ENCODE data around the gene MAG.

The MAG gene

DNA sequence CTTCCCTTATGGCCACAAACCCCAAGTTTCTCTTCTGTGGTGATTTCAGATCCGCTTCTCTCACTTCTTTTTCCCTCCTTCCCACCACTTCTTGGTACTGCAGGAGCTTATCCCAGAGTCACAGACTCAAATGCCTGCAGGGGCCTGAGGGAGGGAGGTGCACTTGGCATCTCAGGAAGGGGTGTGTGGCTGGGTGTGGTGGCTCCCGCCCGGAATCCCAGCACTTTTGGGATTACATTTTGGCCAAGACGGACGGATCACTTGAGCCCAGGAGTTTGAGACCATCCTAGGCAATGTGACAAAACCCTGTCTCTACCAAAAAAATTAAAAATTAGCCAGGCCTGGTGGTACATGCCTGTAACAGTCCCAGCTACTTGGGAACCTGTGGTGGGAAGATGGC, 17.6 kb upstream of the MAG start:
- H3K4me3 ChIP-seq (ENCODE audit: low read length): no peak overlapping the region
- no peak for DNase-seq (ENCODE audit: low read depth)
- TF ChIP-seq, protein P1, sequence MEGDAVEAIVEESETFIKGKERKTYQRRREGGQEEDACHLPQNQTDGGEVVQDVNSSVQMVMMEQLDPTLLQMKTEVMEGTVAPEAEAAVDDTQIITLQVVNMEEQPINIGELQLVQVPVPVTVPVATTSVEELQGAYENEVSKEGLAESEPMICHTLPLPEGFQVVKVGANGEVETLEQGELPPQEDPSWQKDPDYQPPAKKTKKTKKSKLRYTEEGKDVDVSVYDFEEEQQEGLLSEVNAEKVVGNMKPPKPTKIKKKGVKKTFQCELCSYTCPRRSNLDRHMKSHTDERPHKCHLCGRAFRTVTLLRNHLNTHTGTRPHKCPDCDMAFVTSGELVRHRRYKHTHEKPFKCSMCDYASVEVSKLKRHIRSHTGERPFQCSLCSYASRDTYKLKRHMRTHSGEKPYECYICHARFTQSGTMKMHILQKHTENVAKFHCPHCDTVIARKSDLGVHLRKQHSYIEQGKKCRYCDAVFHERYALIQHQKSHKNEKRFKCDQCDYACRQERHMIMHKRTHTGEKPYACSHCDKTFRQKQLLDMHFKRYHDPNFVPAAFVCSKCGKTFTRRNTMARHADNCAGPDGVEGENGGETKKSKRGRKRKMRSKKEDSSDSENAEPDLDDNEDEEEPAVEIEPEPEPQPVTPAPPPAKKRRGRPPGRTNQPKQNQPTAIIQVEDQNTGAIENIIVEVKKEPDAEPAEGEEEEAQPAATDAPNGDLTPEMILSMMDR (IDR thresholded peaks at IDR 0.05; ENCODE audit: insufficient read depth, low read depth, low read length, missing control alignments): no peak

- TF ChIP-seq, protein P1 (IDR thresholded peaks at IDR 0.05; ENCODE audit: insufficient read depth, low read depth, low read length, missing control alignments): no peak
- H3K4me3 ChIP-seq (ENCODE audit: low read length): no peak overlapping the region
- DNase-seq (ENCODE audit: low read depth): no peak
Observed at GRCh38 chr19:35276706-35277281, 15.2 kb upstream of the MAG start.

DNA sequence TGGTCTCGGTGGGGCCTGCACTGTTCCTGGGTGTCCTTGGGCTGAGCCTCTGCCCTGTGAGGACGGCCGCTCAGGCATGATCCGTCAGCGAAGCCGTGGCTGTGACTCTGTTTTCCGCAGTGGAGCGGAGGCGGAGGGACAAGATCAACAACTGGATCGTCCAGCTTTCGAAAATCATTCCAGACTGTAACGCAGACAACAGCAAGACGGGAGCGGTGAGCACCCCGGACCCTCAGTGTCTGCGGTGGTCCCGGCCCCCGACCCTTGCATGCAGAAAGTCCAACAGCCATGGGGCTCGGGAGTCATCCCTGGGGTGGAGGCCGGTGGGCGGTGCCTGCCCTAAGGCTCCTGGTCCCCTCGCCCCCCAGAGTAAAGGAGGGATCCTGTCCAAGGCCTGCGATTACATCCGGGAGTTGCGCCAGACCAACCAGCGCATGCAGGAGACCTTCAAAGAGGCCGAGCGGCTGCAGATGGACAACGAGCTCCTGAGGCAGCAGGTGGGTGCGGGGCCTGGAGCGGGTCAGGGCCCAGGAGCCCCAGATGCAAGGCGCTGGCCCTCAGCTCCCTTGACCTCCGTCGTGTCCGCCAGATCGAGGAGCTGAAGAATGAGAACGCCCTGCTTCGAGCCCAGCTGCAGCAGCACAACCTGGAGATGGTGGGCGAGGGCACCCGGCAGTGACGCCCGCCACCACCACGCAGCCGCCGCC, 13.2 kb upstream of the MAG start:
- no peak overlapping the region for H3K4me3 ChIP-seq (ENCODE audit: low read length)
- TF ChIP-seq, protein P1 (IDR thresholded peaks at IDR 0.05; ENCODE audit: insufficient read depth, low read depth, low read length, missing control alignments): no peak
- no peak for DNase-seq (ENCODE audit: low read depth)

- no peak overlapping the region for H3K4me3 ChIP-seq (ENCODE audit: low read length)
- DNase-seq (ENCODE audit: low read depth): no peak
- TF ChIP-seq, protein P1 (IDR thresholded peaks at IDR 0.05; ENCODE audit: insufficient read depth, low read depth, low read length, missing control alignments): no peak
Observed at GRCh38 chr19:35279374-35279773, 12.6 kb upstream of the MAG start.

DNA sequence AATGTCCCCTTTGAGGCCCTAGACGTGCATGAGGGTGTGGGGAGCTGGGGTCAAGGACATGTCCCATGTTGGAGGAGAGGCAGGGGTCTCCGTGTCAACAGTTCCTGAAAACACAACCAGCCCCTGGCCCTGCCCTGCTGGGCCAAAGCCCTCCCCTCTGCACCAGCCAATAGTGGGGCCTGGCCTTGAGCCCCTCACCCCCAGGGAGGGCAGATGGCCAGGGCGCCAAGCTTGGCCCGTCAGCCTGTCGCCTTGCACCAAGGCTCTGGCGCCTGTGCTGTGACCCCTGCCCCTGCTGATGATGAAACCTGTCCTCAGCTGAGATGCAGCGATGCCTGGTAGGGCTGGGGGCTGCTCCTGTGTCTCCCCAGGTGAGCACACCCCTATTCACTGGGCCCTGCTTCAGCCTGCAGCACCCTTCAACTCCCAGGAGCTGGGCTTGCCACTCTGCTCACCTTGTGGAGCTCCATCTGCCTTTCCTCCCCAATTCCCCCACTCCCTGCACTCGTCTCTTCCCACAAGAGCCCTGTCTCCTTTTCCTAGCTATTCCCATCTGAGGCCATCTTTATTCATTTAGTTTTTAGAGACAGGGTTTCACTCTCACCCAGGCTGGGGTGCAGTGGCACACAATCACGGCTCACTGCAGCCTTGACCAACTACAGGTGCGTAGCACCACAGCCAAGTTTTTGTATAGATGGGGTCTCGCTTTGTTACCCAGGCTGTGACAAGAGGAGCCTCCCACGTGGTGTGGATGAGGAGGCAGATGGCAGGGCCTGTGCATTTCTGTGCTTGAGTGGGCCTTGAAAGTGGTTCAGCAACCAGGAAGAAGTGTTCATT, 11.8 kb upstream of the MAG start:
- H3K4me3 ChIP-seq (ENCODE audit: low read length): no peak overlapping the region
- TF ChIP-seq, protein P1 (IDR thresholded peaks at IDR 0.05; ENCODE audit: insufficient read depth, low read depth, low read length, missing control alignments): no peak
- DNase-seq (ENCODE audit: low read depth): no peak

GRCh38 chr19:35281303-35281702, 10.7 kb upstream of the MAG start:
- TF ChIP-seq, protein P1 (IDR thresholded peaks at IDR 0.05; ENCODE audit: insufficient read depth, low read depth, low read length, missing control alignments): no peak
- no peak overlapping the region for H3K4me3 ChIP-seq (ENCODE audit: low read length)
- DNase-seq (ENCODE audit: low read depth): peak; percentile 58

All from epithelial cell of esophagus (primary cell).